HG03135 (cell line): ENCODE measurements around the gene KCNN3.
A peak's percentile ranks its signal among the peaks of the same experiment; 100 is the strongest.

ENCODE experiments used
- ATAC-seq: cut with Tn5 transposase; IDR thresholded peaks from one replicate; pipeline ENCODE4 v1.9.1; 2021; ENCODE audit warnings: mild to moderate bottlenecking, moderate library complexity; ENCODE audit not compliant: unreplicated experiment

KCNN3 gene

DNA sequence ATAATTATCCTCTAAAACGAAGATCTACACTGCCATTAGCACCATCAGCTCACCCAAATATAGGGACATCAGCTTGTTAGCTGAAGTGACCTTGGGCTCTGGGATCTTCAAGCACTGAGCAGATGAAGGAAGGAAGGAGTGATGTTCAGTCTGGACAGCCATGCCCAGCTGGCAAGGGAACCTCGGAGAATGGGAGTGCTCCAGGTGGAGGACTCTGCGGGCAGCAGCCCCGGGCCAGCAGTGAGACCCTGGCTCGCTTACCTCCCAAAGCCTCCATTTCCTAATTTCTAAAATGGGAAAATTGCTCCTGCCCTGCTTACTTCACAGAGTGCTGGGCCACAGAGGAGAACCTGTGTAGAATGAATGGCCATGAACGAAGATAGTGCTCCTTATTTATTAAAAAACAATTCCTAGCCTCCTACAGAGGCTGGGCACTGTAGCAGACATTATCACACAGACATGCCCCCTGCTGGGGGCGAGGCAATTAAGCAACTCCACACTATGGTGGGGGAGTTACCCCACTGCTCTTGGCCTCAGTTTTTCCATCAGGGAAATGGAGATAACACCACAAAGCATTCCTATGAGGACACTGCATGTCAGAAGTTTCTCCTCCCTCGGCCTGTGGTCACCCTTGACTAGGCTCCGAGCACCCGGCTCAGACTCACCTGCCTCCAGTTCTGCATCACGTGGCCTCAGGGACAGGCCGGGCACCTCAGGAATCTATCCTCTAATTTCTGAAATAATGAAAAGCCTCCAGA is 117.6 kb downstream of the KCNN3 start:
- no peak for ATAC-seq

DNA sequence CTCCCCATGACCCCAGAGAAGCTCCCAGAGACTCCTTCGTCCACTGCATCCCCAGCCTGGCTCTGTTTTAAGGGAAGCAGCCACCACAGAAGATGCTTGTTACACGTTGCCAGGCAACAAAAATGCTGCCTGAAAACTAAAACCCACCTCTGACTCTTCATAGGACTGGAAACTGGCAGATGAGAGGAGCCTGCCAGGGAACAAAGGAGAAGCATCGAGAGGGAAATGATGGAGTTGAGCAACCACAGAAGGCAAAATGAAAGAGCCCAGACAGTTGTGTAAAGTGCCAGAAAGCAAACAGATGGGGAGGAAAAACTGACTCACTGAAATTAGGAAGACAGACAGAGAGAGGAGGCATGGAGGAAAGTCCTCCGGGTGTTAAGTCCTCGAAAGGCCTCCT is 118.4 kb downstream of the KCNN3 start:
- no peak for ATAC-seq

DNA sequence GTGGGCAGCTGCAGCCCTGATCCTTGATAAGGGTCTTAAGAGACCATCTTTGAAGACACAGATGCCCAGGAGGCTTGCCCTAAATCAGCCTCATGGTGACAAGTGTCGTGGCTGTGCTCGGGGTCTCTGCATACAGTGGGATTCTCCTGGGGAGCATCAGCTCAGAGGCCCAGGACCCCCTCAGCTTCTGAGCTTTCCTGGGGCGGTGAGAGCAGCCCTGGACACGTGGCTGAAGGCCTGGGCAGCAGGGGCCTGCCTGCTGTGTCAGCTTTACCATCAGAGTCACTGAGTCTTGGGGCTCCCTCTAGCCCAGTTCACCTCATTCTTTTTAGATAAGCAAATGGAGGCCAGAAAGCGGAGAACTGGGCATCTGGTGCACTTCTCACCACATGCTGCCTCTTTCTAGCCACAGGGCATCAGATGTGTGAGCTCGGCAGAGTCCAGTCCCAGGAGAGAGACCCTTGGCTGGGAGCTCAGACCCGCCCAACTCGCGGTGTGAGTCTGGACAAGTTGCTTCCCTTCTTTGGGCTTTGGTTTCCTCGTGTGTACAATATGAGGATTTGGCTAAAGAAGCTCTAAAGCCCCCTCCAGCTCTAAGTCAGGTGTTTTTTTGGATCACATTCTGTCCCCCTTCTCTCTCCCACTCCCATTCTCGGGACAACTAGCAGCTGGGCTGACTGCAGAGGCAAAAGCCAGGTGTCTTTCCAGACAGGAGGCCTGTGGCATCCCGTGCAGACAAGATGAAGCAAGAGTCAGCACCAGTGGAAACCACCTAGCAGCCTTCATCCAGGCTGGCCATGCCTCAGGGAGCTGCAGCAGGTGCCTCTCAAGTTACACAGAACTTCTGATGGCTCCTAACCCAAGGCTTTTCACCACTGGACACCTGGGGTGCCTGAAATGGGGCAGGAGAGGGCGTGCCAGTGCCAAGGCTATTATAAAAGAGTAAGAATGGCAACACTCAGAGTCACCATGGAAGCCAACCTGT is 119.1 kb downstream of the KCNN3 start:
- ATAC-seq: no peak

DNA sequence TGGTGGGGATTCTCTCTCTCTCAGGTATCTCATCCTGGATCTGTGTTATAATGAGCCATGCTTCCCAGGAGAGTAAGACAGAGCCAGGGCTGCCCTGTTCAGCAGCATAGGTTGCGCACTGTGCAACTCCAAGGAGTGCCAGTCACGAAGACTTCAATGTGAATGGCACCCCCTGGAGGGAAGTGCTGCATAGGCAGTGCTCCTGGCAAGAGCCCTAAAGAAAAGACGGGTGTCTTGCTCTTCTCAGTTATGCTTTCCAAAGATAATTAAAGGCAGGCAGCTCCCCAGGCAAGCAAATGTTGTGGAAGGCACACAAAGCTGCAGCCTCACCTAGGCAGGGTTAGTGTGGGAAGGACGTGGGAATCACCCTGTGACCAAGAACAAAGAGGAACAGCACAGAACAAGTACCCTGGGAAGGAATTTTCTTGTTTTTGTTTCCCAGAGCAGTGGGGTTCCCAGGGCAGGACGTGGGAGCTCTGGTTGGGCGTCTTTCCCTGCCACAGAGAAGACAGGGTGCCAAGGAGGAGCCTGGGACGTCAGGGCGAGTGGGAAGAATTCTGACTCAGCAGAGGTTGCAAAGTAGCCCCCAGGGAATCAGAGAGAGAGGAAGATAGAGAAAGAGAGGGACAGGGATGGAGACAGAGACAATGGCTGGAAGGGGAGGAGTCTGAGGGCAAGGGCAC is 120.9 kb downstream of the KCNN3 start:
- ATAC-seq: no peak

DNA sequence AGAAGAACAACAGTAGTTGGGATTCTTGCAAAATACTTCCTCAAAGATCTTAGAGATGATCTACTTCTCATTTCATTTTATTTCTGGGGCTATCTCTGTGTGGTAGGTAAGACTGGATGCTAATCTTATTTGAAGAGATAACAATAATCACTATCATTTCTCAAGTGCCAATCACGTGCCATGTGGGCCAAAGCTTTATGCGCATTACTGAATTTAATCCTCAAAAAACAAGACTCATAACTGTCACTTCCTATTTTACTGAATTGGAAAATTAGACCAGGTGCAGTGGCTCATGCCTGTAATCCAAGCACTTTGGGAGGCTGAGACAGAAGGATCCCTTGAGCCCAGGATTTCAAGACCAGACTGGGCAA is 121.7 kb downstream of the KCNN3 start:
- ATAC-seq: no peak

DNA sequence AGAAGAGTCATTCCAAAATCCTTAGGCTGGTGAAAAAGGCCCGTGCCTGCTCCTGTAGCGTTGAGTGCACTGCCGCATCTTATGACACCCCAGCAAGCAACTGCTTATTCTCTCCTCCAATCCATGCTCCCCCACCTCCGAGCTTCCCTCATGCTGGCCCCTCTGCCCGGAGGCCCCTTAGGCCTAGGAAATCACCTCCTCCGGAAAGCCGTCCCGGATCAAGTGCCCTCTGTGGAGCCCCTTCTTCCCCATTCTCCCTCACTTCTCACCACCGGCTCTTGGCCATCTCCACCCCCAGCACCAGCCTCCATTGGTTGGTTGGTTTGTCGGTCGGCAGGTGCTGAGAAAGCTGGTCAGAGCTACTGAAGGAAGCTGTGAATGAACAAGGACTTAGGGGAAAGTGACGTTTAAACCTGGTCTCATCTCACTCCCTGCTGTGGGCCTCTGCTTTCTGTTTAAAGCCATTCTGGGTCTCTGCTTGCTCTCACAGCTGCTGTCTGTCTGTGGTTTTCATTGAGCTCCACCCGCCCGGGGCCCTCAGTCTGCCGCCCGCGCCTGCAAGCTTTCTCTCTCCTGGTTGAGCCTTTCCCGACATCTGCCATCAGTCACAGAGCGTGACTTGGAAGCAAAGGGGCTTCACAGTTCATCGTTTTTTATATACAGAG is 122.2 kb downstream of the KCNN3 start:
- ATAC-seq: peak; percentile 85

DNA sequence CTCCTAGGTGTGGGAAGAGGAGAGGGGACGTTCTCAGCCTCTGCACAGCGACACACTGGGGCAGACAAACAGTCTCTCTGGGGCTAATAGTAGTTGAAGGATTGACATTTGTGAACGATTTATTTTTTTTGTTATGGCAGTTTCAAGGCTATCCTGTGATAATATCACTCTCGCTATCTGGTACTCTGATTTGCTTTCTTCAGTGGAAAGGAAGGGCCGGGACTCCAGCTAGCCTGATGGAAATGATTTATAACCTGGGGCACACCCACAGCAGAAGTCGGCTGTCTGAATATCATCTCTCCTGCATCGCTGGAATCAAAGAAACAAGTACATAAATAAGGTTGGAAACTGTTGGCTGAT is 122.7 kb downstream of the KCNN3 start:
- no peak for ATAC-seq

DNA sequence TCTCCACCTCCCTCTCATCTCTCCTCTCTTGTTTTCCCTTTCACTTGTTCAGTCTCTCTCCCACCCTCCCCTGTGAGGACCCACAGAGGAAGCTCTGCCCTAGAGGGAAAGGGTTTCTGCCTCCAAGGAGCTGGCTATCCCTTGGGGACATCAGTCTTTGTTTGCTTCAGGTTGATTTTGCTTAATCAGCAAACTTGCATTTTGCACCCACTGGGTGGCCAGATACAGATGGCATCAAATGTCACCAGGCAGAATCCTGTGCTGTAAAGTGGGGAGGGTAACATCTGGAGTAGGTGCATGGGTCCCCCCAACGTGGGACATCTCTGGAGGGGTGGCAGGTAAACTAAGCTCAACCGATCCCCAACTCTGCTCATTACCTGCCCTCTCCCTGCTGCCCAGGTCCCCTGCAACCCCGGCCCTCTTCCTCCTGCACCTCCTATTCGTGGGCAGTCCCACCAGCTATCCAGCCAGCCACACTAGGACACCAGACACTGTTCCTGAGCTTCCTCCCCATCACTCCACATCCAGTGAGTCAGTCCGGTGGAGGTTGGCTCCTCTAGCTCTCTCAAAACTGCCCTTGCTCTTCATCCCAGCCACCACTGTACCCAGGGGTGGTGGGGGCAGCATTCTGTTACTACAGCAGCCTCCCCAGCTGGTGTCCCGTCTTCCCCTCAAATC is 123.3 kb downstream of the KCNN3 start:
- no peak for ATAC-seq

DNA sequence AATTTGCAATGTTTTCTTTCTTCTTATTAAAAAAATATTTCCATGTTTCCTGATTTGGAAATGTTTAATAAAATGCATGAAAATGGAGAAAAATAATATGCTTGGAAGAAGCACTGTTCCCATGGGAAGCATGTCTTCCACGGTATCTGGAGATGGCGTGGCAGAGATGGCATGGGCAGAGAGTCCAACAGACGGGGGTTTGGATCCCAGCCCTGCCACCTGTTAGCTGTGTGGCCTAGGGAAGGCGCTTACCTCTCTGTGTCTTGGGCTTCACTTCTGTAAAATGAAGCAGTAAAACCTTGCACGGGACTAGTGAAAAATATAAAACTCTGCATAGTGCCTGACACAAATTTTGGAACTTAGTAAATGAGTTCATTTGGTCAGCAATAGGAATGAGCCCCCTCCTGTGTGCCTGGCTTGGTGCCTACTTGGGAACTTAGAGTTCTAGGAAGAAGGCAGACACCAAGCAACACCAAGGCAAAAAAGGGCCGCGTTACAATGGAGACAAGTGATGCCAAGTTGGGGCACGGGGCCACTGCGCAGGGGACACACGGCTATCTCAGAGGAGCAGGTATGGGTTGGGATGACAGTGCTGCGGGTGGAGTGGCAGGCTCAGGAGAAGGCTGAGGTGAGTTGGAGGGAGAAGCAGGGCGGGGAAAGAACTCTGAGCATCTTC is 124.2 kb downstream of the KCNN3 start:
- no peak for ATAC-seq

DNA sequence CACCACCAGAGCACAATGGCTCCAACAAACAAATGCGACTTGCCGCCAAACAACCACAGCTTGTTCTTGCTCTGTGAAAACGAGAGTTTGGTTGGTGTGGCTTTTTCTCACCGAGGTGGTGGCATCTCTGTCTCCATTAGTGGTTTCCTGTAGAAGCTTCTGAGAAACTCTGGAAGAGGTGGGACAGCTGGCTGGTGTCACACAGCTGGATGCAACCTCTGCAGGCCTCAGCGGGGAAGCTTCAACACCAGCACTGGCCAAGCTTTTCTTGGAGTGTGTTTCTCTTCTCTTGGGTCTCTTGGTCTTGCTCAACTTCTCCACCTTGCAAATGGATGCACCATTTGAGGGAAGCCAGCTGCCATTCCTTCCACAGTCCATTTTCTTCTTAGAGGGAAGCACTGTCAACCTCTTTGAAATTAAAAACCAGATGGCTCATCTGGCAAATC is 124.8 kb downstream of the KCNN3 start:
- no peak for ATAC-seq

DNA sequence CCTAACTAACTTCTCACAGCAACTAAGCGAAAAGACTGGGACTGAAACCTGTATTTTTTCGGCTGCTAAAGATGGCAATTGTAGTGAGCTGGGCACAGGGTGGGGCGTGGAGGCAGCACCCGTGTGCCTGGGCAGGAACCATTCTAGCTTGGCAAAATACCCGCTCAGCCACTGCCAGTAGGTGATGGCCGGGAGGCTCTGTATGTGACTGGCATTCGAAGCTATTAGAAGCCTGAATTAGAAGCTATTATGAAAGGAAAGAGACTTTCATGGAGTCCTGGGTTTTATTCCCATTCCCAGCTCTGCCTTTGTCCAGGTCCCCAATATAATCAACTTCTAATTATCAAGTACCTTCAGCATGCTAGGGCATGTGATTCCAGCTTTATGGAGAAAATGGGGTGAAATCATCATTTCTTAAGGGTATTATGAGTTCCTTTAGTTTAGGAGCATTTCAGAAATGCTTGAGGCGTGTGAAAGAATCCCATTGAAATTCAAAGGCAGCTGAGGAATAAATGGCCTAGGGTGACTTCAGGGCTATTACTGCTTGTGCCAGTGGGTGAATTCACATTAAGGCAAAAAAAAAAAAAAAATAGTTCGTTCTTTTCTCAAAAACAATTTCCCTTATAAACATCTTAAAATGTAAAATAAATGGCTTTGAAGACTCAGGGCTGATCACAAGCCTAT is 125.6 kb downstream of the KCNN3 start:
- no peak for ATAC-seq

DNA sequence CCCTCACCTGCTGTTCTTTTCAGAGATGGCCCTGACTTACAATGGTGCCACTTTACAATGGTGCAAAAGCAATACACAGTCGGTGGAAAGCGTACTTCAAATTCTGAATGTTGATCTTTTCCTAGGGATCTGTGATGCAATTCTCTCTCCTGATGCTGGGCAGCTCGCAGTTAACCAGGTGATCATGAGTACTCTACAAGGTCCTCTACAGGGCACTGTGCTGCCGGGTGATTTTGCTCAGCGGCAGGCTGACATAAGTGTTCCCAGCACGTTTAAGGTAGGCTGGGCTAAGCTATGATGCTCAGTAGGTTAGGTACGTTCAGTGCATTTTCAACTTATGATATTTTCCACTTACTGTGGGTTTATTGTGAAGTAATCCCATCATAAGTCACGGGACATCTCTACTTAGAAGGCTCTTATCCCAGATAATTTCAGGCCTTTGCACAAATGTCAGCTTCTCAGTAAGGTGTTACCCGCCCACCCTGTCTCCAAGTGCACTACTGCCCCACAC is 126.5 kb downstream of the KCNN3 start:
- ATAC-seq: no peak

DNA sequence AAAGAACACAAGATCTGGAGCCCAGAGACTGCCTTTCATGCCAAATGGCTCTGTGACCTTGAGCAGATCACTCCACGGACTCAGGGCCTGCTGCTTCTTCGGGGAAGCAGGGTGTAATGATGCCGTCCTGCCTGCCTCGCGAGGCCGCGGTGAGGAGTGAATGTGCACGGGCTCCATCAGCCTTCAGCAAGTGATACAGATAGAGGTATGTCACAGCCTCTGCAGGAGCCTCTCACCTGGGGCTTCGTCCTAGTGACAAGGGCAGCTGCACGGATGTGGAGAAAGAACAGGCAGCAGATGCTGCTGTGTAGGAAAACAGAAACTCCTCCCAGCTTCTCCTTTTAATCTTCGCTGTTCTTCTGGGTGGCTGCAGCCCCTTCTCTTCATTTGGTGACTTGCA is 127.5 kb downstream of the KCNN3 start:
- ATAC-seq: no peak

DNA sequence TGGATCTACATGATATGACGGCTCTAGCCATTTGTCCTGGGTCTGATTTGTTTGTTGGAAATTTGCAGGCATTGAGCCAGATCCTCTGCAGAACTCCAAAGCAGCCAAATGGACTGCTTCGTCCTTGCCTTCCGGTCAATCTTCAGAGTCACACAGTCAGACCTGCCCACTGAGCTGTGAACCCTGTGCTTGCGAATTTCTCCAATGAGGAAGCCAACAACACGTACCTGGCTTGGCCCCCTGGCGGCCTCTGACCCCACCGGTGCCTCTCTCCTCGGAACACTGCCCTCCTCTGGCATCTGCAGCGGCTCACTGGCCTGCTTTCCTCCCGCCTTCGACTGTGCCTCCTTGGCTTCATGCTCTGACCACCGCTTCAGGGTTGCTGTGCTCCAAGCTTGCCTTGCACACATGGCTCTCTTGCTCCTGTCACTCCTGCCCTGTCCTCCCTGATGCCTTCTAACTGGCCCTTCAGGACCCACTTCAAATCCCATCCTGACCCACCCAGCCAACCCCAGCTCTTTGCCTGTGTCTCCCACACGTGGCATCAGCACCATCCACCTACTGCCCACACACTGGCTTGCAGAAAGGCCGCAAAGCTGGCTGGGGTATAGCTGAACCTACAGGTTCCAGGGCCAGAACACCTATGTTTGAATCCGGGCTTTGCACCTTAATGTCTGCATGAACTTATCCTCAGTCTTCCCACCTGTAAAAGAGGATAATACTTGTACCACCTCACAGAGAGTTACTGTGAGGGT is 128.2 kb downstream of the KCNN3 start:
- ATAC-seq: no peak

DNA sequence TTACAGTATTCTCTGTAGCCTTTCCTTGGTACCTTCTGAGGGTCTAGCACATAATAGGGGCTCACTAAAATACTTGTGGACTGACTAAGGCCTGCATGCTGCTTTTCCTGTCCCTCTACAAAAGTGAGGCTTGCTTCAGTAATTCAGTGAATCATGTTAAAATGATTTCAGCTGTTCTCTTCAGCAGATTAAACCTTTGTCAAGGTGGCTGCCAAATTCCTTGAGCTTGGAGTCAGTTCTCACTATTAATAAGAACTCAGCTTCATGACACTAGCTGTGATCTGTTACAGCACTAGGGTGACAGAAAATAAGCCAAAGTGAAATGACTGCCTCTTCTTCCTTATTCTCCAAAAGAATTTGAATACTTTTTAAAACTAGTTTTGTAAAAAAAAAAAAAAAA is 128.8 kb downstream of the KCNN3 start:
- ATAC-seq: no peak

DNA sequence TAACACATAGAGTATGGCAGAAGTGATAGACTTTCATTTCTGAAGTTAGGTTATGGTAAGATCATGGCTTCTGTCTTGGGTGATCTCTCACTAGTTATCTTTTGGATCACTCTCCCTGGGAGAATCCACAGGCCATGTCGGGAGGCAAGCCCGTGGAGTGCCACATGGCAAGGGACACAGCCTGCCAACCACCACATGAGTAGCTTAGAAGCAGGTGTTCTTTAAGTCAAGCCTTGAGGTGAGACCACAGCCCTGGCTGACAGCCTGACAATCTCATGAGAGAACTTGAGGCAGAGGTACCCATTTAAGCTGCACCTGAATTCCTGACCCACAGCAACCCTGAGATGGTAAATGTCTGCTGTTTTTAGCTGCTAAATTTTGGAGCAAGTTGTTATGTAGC is 130.4 kb downstream of the KCNN3 start:
- ATAC-seq: no peak

DNA sequence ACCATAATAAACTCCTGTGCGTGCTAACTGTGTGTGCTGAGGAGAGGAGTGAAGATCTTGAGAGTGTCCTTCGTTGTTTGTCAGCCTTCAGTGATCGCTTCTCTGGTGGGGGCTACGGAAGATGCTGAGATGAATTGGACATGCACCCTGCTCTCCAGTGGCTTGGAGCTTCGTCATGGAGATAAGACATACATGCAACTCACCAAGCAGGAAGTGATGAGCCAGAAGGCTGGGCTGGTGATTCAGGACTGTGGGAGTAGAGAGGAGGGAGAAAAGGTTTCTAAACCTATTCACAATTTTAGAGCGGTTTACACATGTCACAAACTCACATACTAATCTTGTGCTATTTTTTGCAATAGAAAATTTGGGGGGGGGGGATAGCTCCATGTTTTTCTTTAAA is 133.2 kb downstream of the KCNN3 start:
- no peak for ATAC-seq

DNA sequence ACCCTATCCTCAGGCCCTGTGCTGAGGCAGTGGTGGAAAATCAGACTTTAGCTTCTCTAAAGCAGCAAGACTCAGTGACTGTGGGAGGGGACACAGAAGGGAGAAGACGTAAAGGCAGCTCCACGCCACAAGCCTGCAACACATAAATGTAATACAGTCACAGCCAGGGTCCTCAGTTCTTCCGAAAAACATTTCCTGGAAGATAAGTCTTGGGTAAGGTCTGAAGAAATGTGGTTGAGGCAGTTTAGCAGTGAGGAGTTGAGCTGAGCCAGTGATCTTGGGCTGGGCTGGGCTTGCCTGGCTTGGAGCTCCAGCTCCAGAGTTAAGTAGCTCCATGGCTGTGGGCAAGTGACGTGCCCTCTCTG is 134.3 kb downstream of the KCNN3 start:
- ATAC-seq: no peak
